Gastroesophageal sphincter (tissue), 4 donors: ENCODE measurements around the gene BRSK1. TPM values are rescaled to one million over a fixed set of nuclear protein-coding genes. Genes with fewer than 3 reads are reported as not detected.

Experiments used
- ATAC-seq: fragments of 150-250 bp; one replicate; pipeline ENCODE4 v1.9.1; 2016; ENCODE audit warnings: mild to moderate bottlenecking, moderate library complexity
- H3K27ac ChIP-seq, 4 donors: fragments of 200-600 bp; sonication (generic) in 3 of 4; 1 replicate in 3 of 4; 2 replicates in 1 of 4; pipeline ENCODE4 v1.5.1; 2016 to 2019
- H3K27me3 ChIP-seq: fragments of 200-600 bp; sonication (generic); one replicate; pipeline ENCODE4 v1.5.1; 2019
- H3K36me3 ChIP-seq, 2 donors: fragments of 200-600 bp; sonication (generic); one replicate each; pipeline ENCODE4 v1.5.1; 2019; ENCODE audit warnings: control low read depth in 1 of 2
- H3K4me1 ChIP-seq, 3 donors: fragments of 200-600 bp; sonication (generic); 1 replicate in 2 of 3; 2 replicates in 1 of 3; pipeline ENCODE4 v1.5.1; 2016 to 2019; ENCODE audit warnings: control low read depth in 2 of 3
- H3K4me3 ChIP-seq, 2 donors: fragments of 200-600 bp; sonication (generic); one replicate each; pipeline ENCODE4 v1.5.1; 2019; ENCODE audit warnings: mild to moderate bottlenecking in 1 of 2, moderate library complexity in 1 of 2
- H3K9me3 ChIP-seq, 3 donors: fragments of 200-600 bp; sonication (generic); one replicate each; pipeline ENCODE4 v1.5.1; 2017 to 2019; ENCODE audit warnings: control low read depth in 2 of 3
- EP300 ChIP-seq: sonication (generic); formaldehyde crosslinking; IDR thresholded peaks from one replicate; pipeline ENCODE4 v1.6.1; 2017; ENCODE audit warnings: antibody characterized with exemption, mild to moderate bottlenecking
- POLR2A ChIP-seq, 2 donors: fragments of 450-650 bp; IDR thresholded peaks; one replicate each; pipeline ENCODE4 v1.6.1; 2017; ENCODE audit warnings: antibody characterized with exemption in 2 of 2, mild to moderate bottlenecking in 2 of 2, moderate library complexity in 1 of 2
- POLR2AphosphoS5 ChIP-seq: sonication (generic); formaldehyde crosslinking; IDR thresholded peaks from one replicate; pipeline ENCODE4 v1.6.1; 2017; ENCODE audit warnings: antibody characterized with exemption
- WGBS, 2 donors: methylation state at CpG; one replicate each; pipeline ENCODE4 v1.1.5; 2018; ENCODE audit warnings: low coverage in 1 of 2; 5-methylcytosine and 5-hydroxymethylcytosine counted together
- total RNA-seq, 4 donors: library from RNA; depleted of rRNA; stranded (reverse); fragments of >200 nt; gene quantifications; one replicate each; pipeline ENCODE4 v1.1.0, GENCODE V29; 2016
- TF ChIP-seq, protein P1 (sequence below), 4 experiments: fragments of 200-600 bp in 2 of 4; fragments of 450-650 bp in 2 of 4; sonication (generic) in 1 of 4; IDR thresholded peaks; one replicate each; pipeline ENCODE4 v1.5.1; 2017 to 2019; ENCODE audit warnings: antibody characterized with exemption in 4 of 4, mild to moderate bottlenecking in 2 of 4, moderate library complexity in 2 of 4

The BRSK1 gene
- total RNA-seq, 4 donors from 2014 or later: 4.0 to 19.8 (median 8.8) TPM

DNA sequence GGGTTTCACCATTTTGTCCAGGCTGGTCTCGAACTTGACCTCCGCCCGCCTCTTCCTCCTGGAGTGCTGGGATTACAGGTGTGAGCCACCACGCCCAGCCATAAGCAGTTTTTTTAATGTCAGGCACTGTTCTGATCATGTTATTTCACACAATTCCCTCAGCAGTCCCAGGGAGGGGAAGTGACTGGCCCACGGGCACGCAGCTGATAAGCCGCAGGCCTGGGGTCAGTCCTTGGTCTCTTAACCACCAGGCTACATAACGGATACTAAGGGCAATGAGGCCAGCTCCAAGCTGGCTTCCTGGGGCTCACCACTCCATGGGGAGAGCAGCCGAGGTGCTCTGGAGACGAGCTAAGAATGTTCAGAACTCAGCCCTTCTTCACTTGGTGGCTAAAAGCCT is 13.5 kb downstream of the BRSK1 start:
- peaks cover 0 to 63% of the 10 kb centered on the region in 2 donors for H3K36me3 ChIP-seq
- H3K4me1 ChIP-seq: peaks cover 0 to 11% (median 5%) of the 10 kb centered on the region in 3 donors
- ATAC-seq: no peak
- no peaks in the 10 kb centered on the region for H3K27me3 ChIP-seq
- no peak overlapping the region for H3K27ac ChIP-seq
- TF ChIP-seq POLR2AphosphoS5 (no peak), EP300 (no peak), POLR2A (IDR thresholded peaks at IDR 0.05) (no peak)
- TF ChIP-seq, protein P1, sequence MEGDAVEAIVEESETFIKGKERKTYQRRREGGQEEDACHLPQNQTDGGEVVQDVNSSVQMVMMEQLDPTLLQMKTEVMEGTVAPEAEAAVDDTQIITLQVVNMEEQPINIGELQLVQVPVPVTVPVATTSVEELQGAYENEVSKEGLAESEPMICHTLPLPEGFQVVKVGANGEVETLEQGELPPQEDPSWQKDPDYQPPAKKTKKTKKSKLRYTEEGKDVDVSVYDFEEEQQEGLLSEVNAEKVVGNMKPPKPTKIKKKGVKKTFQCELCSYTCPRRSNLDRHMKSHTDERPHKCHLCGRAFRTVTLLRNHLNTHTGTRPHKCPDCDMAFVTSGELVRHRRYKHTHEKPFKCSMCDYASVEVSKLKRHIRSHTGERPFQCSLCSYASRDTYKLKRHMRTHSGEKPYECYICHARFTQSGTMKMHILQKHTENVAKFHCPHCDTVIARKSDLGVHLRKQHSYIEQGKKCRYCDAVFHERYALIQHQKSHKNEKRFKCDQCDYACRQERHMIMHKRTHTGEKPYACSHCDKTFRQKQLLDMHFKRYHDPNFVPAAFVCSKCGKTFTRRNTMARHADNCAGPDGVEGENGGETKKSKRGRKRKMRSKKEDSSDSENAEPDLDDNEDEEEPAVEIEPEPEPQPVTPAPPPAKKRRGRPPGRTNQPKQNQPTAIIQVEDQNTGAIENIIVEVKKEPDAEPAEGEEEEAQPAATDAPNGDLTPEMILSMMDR (IDR thresholded peaks at IDR 0.05): no peak
- H3K4me3 ChIP-seq: no peak overlapping the region
- 96% methylated on average over 4 of the region's 10 CpGs; no CpG with 5 or more reads in 1 of the 2 donors for WGBS, 2 donors
- H3K9me3 ChIP-seq: no peaks in the 10 kb centered on the region

DNA sequence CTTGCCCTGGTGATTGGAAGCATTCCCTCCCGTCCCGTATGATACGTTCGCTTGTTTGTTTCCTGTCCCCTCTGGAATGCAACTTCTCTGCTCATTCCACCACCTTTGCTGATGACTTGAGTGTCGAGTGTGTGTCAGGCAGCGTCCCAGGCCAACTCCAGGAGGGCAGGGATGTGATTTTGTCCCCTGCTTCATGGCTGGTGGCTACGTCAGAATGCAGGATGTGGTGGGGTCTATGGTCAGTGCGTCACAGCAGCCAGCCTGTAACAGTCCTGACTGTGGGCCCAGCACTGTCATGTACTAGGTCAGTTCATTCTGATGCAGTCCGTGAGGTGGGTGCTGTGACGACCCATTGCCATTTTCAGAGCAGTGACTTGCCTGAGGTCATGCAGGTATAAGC is 16.2 kb downstream of the BRSK1 start:
- Histone ChIP-seq H3K4me1 (peaks cover 0 to 11% (median 5%) of the 10 kb centered on the region in 3 donors), H3K4me3 (no peak overlapping the region), H3K9me3 (no peaks in the 10 kb centered on the region), H3K27ac (no peak overlapping the region), H3K36me3 (peaks cover 0 to 62% of the 10 kb centered on the region in 2 donors), H3K27me3 (no peaks in the 10 kb centered on the region)
- TF ChIP-seq, protein P1 (IDR thresholded peaks at IDR 0.05): no peak
- TF ChIP-seq EP300 (no peak), POLR2AphosphoS5 (no peak), POLR2A (IDR thresholded peaks at IDR 0.05) (no peak)
- 61 to 90% methylated on average over 4 to 7 of the region's 10 CpGs for WGBS, 2 donors
- ATAC-seq: no peak

DNA sequence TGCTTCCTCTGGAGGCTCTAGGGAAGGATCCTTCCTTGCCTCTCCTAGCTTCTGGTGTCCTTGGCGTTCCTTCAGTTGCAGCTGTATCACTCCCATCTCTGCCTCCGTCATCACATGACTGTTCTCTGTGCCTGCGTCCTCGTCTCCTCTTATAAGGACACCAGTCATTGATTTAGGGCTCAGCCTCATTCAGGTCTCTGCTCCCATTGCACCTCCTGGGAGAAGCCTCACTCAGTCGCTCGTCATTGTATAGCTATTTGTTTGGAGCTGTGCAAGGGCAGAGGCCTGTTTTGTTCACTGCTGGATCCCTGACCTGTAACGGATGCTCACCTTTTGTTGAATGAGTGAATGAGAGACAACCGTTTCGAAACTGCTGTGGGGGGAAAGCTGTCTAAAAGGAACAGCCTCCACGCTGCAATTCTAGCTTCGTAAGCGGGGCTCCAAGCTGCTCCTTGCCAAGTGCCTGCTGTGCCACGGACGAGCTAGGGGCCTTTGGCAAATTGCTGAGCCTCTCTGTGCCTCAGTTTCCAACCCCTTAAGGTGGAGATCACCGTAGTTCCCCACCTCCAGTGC is 17.2 kb downstream of the BRSK1 start:
- TF ChIP-seq POLR2A (IDR thresholded peaks at IDR 0.05): no peak
- TF ChIP-seq, protein P1 (IDR thresholded peaks at IDR 0.05): no peak
- no peak for TF ChIP-seq POLR2AphosphoS5
- no peak for TF ChIP-seq EP300
- 44 to 67% methylated on average over 7 to 10 of the region's 15 CpGs for WGBS, 2 donors
- H3K36me3 ChIP-seq: peaks cover 0 to 61% of the 10 kb centered on the region in 2 donors
- H3K9me3 ChIP-seq: no peaks in the 10 kb centered on the region
- H3K27ac ChIP-seq: no peak overlapping the region
- no peak overlapping the region for H3K4me3 ChIP-seq
- H3K27me3 ChIP-seq: no peaks in the 10 kb centered on the region
- ATAC-seq: no peak
- peaks cover 0 to 11% (median 5%) of the 10 kb centered on the region in 3 donors for H3K4me1 ChIP-seq

DNA sequence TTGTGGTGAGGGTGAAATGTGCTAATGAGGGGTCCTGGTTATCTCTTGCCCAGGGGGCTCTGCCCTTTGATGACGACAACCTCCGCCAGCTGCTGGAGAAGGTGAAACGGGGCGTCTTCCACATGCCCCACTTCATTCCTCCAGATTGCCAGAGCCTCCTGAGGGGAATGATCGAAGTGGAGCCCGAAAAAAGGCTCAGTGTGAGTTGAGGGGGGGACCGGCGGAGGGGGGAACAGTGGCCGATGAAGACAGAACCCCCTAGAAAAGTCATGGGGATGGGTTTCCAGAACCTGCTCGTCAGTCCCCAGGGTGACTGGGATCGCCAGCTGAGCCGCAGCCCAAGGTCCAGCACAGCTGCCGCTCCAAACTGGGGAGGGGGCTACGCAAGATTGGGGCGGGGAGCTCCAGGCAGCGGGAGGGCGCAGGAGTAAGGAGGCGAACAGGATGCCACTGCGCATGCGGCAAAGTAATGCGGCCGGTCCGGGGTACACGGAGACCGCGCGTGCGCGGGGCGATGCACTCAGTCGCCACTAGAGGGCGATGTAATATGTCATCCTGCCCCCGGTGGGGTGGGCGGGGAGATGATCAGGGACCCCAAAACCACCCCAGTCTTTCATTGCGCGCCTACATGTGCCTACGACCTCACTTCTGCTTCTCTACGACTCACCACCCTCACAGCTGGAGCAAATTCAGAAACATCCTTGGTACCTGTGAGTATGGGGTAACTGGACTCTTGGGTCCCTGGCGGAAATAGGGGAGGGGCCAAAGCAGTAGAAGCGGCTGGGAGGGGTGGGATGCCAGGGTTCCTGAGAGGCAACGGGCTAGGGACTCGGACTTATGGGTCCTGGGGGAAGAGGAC is 17.9 kb downstream of the BRSK1 start:
- WGBS, 2 donors: 2 to 5% methylated on average over 4 to 29 of the region's 42 CpGs
- Histone ChIP-seq H3K4me3 (peak overlapping the region; percentile 2 to 31), H3K27ac (peak overlapping the region in 1 of 4 donors; percentile 43)

More for the DNA sequence above, 17.9 kb downstream of the BRSK1 start:
- Histone ChIP-seq H3K27me3 (no peaks in the 10 kb centered on the region), H3K9me3 (no peaks in the 10 kb centered on the region), H3K36me3 (peaks cover 0 to 64% of the 10 kb centered on the region in 2 donors), H3K4me1 (peaks cover 0 to 11% (median 5%) of the 10 kb centered on the region in 3 donors)
- ATAC-seq: peak; percentile 88
- TF ChIP-seq POLR2AphosphoS5: no peak
- TF ChIP-seq, protein P1 (IDR thresholded peaks at IDR 0.05): peak in 3 of 4 experiments; percentile 93 to 99 (median 95)
- TF ChIP-seq POLR2A (IDR thresholded peaks at IDR 0.05): no peak
- no peak for TF ChIP-seq EP300
